Measurements from ENCODE around the gene CRNKL1. TPM values are rescaled to one million over a fixed set of nuclear protein-coding genes. Genes with fewer than 3 reads are reported as not detected.

Gene CRNKL1
- polyA plus RNA-seq, 1 donor = 26.3 TPM

DNA sequence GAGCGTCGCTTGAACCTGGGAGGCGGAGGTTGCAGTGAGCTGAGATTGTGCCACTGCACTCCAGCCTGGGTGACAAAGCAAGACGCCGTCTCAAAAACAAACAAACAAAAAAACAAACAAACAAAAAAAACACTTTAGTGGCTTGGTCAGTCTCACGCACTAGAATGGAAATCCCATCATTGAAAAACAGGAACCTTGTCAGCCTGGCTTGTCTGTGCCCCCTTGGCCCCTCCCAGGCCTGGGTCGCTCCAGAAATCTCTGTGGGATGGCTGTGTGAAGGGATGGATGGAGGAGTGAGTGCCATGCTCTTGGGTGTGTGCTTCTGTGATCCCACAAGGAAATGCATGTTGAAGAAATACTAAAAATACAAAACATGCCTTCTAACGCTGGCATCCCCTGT is 56.0 kb downstream of the CRNKL1 start:
- WGBS (ENCODE audit: insufficient coverage, low lambda C conversion rate) = no CpG with 5 or more reads among the region's 8 CpGs
- H3K4me1 ChIP-seq (ENCODE audit: control insufficient read depth, insufficient read depth, low read length) = peaks cover 27% of the 10 kb centered on the region
- H3K27me3 ChIP-seq (ENCODE audit: control insufficient read depth, insufficient read depth, low read length) = no peaks in the 10 kb centered on the region
- H3K36me3 ChIP-seq (ENCODE audit: control insufficient read depth, insufficient read depth, low read length) = peaks cover 51% of the 10 kb centered on the region
- no peak overlapping the region for H3K4me3 ChIP-seq (ENCODE audit: low read length)
- H3K27ac ChIP-seq (ENCODE audit: low read length) = no peak overlapping the region
- no peaks in the 10 kb centered on the region for H3K9me3 ChIP-seq (ENCODE audit: control insufficient read depth, low read depth, low read length)
- DNase-seq = no peak

DNA sequence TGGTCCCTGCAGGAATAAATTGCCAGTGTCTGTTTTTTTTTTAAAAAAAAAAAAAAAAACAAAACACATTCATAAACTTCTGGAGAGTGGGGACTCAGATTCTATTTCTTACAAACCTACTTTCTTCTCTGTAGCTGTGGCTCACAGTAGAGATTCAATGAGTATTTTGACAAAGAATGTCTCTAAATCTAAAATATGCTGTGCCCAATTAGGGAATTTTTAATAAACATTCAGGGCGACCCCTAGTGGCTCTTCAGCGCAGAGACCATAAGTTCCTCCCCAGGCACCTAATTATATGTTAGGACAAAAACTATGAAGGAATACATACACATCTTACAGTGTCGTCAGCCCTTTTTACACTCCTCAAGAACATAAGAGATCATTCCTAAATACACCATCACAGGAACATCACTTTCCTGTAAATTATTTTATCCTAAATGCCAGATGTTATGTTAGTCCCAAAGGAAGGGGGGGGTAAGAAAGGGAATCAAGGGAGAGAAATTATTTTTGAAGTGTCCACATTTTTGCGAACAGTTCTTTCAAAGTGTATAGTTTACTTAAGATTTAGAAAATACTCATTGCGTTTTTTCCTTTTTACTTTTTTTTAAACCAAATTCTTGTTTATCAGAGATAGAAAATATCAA is 56.9 kb downstream of the CRNKL1 start:
- H3K27me3 ChIP-seq (ENCODE audit: control insufficient read depth, insufficient read depth, low read length) = no peaks in the 10 kb centered on the region
- peaks cover 43% of the 10 kb centered on the region for H3K36me3 ChIP-seq (ENCODE audit: control insufficient read depth, insufficient read depth, low read length)
- WGBS (ENCODE audit: insufficient coverage, low lambda C conversion rate) = 75% methylated on average over 1 of the region's 5 CpGs
- no peaks in the 10 kb centered on the region for H3K9me3 ChIP-seq (ENCODE audit: control insufficient read depth, low read depth, low read length)
- H3K4me3 ChIP-seq (ENCODE audit: low read length) = no peak overlapping the region
- DNase-seq = peak in 1 of 2 donors; percentile 43
- peaks cover 32% of the 10 kb centered on the region for H3K4me1 ChIP-seq (ENCODE audit: control insufficient read depth, insufficient read depth, low read length)
- H3K27ac ChIP-seq (ENCODE audit: low read length) = no peak overlapping the region

DNA sequence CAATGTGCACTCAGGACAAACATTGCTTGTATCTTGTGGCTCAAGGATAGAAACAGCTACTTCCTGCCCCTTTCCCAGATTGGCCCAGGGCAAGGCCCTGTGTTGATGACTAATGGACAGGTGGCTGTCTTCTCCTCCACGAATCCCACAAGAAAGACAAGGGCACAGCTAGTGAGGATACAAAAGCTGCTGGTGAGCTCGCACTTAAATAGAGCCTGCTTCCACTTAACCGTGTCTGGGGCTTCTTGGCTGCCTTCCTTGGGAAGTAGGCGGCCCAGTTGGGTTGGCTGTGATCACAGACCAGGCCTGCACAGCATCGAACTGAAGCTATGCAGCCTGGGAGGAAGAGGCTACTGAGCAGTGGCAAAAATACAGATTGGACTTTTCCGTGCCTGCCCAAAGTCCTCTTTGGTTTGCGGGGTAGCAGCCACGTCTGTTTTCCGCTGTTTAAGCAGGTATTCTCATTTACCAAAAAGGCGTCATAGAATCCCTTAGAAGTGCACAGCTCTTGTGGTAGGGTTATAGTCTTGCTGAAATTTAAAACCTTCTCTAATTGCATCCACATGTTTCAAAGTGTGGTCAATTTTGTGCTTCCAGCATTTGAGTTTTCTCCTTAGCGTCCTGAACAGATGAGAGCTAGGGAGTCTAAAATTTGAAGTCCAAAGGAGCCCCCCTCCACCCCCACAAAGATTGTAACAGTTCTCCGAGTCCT is 58.2 kb downstream of the CRNKL1 start:
- Histone ChIP-seq H3K27ac (ENCODE audit: low read length) (peak overlapping the region; percentile 75), H3K27me3 (ENCODE audit: control insufficient read depth, insufficient read depth, low read length) (no peaks in the 10 kb centered on the region), H3K4me1 (ENCODE audit: control insufficient read depth, insufficient read depth, low read length) (peaks cover 32% of the 10 kb centered on the region), H3K36me3 (ENCODE audit: control insufficient read depth, insufficient read depth, low read length) (peaks cover 35% of the 10 kb centered on the region), H3K9me3 (ENCODE audit: control insufficient read depth, low read depth, low read length) (no peaks in the 10 kb centered on the region), H3K4me3 (ENCODE audit: low read length) (no peak overlapping the region)
- WGBS (ENCODE audit: insufficient coverage, low lambda C conversion rate) = no CpG with 5 or more reads among the region's 12 CpGs
- DNase-seq = peak in 1 of 2 donors; percentile 43

GRCh38 chr20:19992996-19993908 is 59.0 kb downstream of the CRNKL1 start:
- Histone ChIP-seq H3K4me3 (ENCODE audit: low read length) (no peak overlapping the region), H3K36me3 (ENCODE audit: control insufficient read depth, insufficient read depth, low read length) (peaks cover 27% of the 10 kb centered on the region), H3K9me3 (ENCODE audit: control insufficient read depth, low read depth, low read length) (no peaks in the 10 kb centered on the region), H3K27ac (ENCODE audit: low read length) (peak overlapping the region; percentile 75), H3K4me1 (ENCODE audit: control insufficient read depth, insufficient read depth, low read length) (peaks cover 32% of the 10 kb centered on the region), H3K27me3 (ENCODE audit: control insufficient read depth, insufficient read depth, low read length) (no peaks in the 10 kb centered on the region)
- DNase-seq = peak; percentile 87 to 95
- 75% methylated on average over 2 of the region's 14 CpGs for WGBS (ENCODE audit: insufficient coverage, low lambda C conversion rate)

- no peak overlapping the region for H3K27ac ChIP-seq (ENCODE audit: low read length)
- no peaks in the 10 kb centered on the region for H3K9me3 ChIP-seq (ENCODE audit: control insufficient read depth, low read depth, low read length)
- 56% methylated on average over 1 of the region's 2 CpGs for WGBS (ENCODE audit: insufficient coverage, low lambda C conversion rate)
- H3K4me3 ChIP-seq (ENCODE audit: low read length) = no peak overlapping the region
- peaks cover 32% of the 10 kb centered on the region for H3K4me1 ChIP-seq (ENCODE audit: control insufficient read depth, insufficient read depth, low read length)
- no peaks in the 10 kb centered on the region for H3K27me3 ChIP-seq (ENCODE audit: control insufficient read depth, insufficient read depth, low read length)
- DNase-seq = no peak
- peaks cover 15% of the 10 kb centered on the region for H3K36me3 ChIP-seq (ENCODE audit: control insufficient read depth, insufficient read depth, low read length)
These were observed 60.4 kb downstream of the CRNKL1 start for GRCh38 chr20:19991854-19992253.

GRCh38 chr20:19991308-19991707 is 61.0 kb downstream of the CRNKL1 start:
- 60% methylated on average over 1 of the region's 1 CpG for WGBS (ENCODE audit: insufficient coverage, low lambda C conversion rate)
- Histone ChIP-seq H3K4me1 (ENCODE audit: control insufficient read depth, insufficient read depth, low read length) (peaks cover 32% of the 10 kb centered on the region), H3K36me3 (ENCODE audit: control insufficient read depth, insufficient read depth, low read length) (peaks cover 10% of the 10 kb centered on the region), H3K27ac (ENCODE audit: low read length) (peak overlapping the region; percentile 23), H3K9me3 (ENCODE audit: control insufficient read depth, low read depth, low read length) (no peaks in the 10 kb centered on the region), H3K27me3 (ENCODE audit: control insufficient read depth, insufficient read depth, low read length) (no peaks in the 10 kb centered on the region), H3K4me3 (ENCODE audit: low read length) (no peak overlapping the region)
- DNase-seq = no peak

GRCh38 chr20:19990850-19991249 is 61.4 kb downstream of the CRNKL1 start:
- DNase-seq = no peak
- Histone ChIP-seq H3K9me3 (ENCODE audit: control insufficient read depth, low read depth, low read length) (no peaks in the 10 kb centered on the region), H3K36me3 (ENCODE audit: control insufficient read depth, insufficient read depth, low read length) (peaks cover 8% of the 10 kb centered on the region), H3K4me3 (ENCODE audit: low read length) (no peak overlapping the region), H3K27ac (ENCODE audit: low read length) (peak overlapping the region; percentile 23), H3K27me3 (ENCODE audit: control insufficient read depth, insufficient read depth, low read length) (no peaks in the 10 kb centered on the region), H3K4me1 (ENCODE audit: control insufficient read depth, insufficient read depth, low read length) (peaks cover 32% of the 10 kb centered on the region)
- WGBS (ENCODE audit: insufficient coverage, low lambda C conversion rate) = no CpG with 5 or more reads among the region's 5 CpGs

GRCh38 chr20:19987046-19987445 is 65.2 kb downstream of the CRNKL1 start:
- 100% methylated on average over 1 of the region's 4 CpGs for WGBS (ENCODE audit: insufficient coverage, low lambda C conversion rate)
- Histone ChIP-seq H3K27ac (ENCODE audit: low read length) (no peak overlapping the region), H3K4me3 (ENCODE audit: low read length) (no peak overlapping the region), H3K36me3 (ENCODE audit: control insufficient read depth, insufficient read depth, low read length) (peaks cover 15% of the 10 kb centered on the region), H3K27me3 (ENCODE audit: control insufficient read depth, insufficient read depth, low read length) (no peaks in the 10 kb centered on the region), H3K9me3 (ENCODE audit: control insufficient read depth, low read depth, low read length) (no peaks in the 10 kb centered on the region), H3K4me1 (ENCODE audit: control insufficient read depth, insufficient read depth, low read length) (peaks cover 7% of the 10 kb centered on the region)
- no peak for DNase-seq

DNA sequence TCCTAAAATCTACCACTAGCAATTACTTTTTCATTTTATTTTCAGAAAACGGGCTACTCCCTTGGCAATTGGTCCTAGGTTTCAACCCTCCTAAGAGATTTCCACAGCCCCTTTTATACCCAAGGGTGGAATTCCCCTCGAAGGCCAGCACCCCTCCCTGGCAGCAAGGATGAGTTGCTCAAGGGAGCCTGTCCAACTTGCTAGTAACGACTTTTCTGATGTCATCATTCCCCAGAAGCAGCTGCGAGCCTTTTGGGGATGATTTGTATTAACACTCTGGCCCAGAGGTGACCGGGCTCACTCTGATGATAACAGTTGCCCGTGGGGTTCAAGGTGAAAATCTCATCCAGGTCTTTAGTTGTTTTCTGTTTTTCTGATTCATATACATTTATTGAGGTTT is 65.8 kb downstream of the CRNKL1 start:
- H3K4me1 ChIP-seq (ENCODE audit: control insufficient read depth, insufficient read depth, low read length) = peaks cover 6% of the 10 kb centered on the region
- peaks cover 15% of the 10 kb centered on the region for H3K36me3 ChIP-seq (ENCODE audit: control insufficient read depth, insufficient read depth, low read length)
- H3K27ac ChIP-seq (ENCODE audit: low read length) = no peak overlapping the region

More for the DNA sequence above, 65.8 kb downstream of the CRNKL1 start:
- DNase-seq = no peak
- no peaks in the 10 kb centered on the region for H3K9me3 ChIP-seq (ENCODE audit: control insufficient read depth, low read depth, low read length)
- H3K27me3 ChIP-seq (ENCODE audit: control insufficient read depth, insufficient read depth, low read length) = no peaks in the 10 kb centered on the region
- no CpG with 5 or more reads among the region's 6 CpGs for WGBS (ENCODE audit: insufficient coverage, low lambda C conversion rate)
- H3K4me3 ChIP-seq (ENCODE audit: low read length) = no peak overlapping the region

All from large intestine (tissue), 3 donors.